ENCODE measurements around the gene GRID2IP. TPM values are rescaled to one million over a fixed set of nuclear protein-coding genes. Genes with fewer than 3 reads are reported as not detected.

Gene GRID2IP
- total and polyA plus RNA-seq, 2 of the 13 experiments (the other 11 are each of a cell fraction or from before 2014, with no cell fraction given) = 0.03 TPM; not detected in 1

DNA sequence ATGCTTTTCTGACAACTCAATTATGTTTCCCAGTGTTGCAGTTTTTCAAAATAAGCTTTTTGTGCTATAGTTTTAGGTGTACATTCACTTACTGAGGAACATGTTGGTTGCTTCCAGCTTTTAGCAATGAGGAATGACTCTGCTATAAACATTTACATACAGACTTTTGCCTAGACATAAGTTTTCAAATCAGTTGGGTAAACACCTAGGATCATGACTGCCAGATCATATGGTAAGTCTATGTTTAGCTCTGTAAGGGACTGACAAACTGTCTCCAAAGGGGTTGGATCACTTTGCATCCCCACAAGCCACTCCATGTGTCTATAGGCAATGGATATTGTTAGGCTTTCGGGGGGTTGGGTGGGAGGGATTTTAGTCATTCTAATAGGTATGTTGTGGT, 10.8 kb upstream of the GRID2IP start (continued):
- TF ChIP-seq SRF (IDR thresholded peaks at IDR 0.05; ENCODE audit: low read depth, low read length) = no peak

DNA sequence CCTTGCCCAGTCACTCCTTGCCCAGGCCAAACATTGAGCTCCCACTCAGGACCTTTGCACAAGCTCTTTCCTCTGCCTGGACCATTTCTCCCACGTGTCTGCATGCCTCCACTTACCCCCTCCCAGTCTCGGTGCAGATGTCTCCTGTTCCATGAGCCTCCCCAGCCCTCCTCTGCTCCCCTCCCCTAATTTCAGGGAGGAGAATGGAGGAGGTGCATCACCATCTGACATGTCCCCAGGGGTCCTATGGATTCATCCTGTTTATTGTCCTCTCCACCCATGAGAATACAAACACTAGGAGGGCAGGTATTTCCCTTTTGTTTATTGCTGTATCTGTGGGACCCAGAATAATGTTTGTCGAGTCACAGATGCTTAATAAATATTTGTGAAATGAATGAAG, 8.6 kb upstream of the GRID2IP start:
- ATAC-seq (no peak), FAIRE-seq (no peak), DNase-seq (ENCODE audit: low spot score) (no peak)
- Histone ChIP-seq H3K9me3 (ENCODE audit: low read length) (no peaks in the 10 kb centered on the region), H2AFZ (ENCODE audit: low read length) (no peak overlapping the region), H4K20me1 (ENCODE audit: insufficient read depth, low read length) (no peaks in the 10 kb centered on the region), H3K4me2 (ENCODE audit: low read depth, low read length) (no peak overlapping the region), H3K4me3 (replicated peaks in 1 of 3; ENCODE audit: insufficient read depth in 1 of 3, low read depth in 2 of 3, low read length in 3 of 3) (no peak overlapping the region), H3K4me1 (ENCODE audit: insufficient read depth, low read length) (peaks cover 8% of the 10 kb centered on the region; the same call in 1 of the 2 replicates), H3K9ac (ENCODE audit: insufficient read depth, low read depth, low read length) (no peak overlapping the region), H3K27me3 (ENCODE audit: control insufficient read depth in 1 of 2, insufficient read depth in 2 of 2, low read length in 2 of 2) (no peaks in the 10 kb centered on the region), H3K27ac (ENCODE audit: extremely low read length, insufficient read depth, low read length) (no peak overlapping the region), H3K36me3 (replicated peaks in 1 of 2; ENCODE audit: control insufficient read depth in 1 of 2, insufficient read depth in 2 of 2, low read length in 2 of 2) (no peaks in the 10 kb centered on the region), H3K79me2 (ENCODE audit: insufficient read depth, low read length) (no peaks in the 10 kb centered on the region)
- POLR2A ChIA-PET = interaction anchor here (1.6 to 1.8 kb wide), 2 partner anchors 16 to 18 kb away, joined by 3 to 4 read pairs; no protein-coding TSS in a partner anchor
- BruUV-seq (replicated peaks) = no TSS peak
- intact Hi-C loops (cut with micrococcal nuclease; ENCODE audit: unreplicated experiment) (loop anchor here (1.0 kb wide), 1 partner anchor 44 kb away; no protein-coding TSS in a partner anchor), in situ Hi-C loops (cut with HindIII; ENCODE audit: extremely low pct_ligation_motif_present, low pct_unique_long_range_greater_than_20kb) (no loop called here)
- WGBS (ENCODE audit: low lambda C conversion rate) = 14% methylated on average over 3 of the region's 3 CpGs
- TF ChIP-seq RORA (CRISPR knock-in tag; IDR thresholded peaks at IDR 0.05) = no peak
- TF ChIP-seq, protein P1, sequence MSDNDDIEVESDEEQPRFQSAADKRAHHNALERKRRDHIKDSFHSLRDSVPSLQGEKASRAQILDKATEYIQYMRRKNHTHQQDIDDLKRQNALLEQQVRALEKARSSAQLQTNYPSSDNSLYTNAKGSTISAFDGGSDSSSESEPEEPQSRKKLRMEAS (IDR thresholded peaks at IDR 0.05) = no peak
- TF ChIP-seq ZNF260 (CRISPR knock-in tag; IDR thresholded peaks at IDR 0.05; ENCODE audit: borderline replicate concordance, low read depth) = no peak
- no peak for TF ChIP-seq MXI1 (IDR thresholded peaks at IDR 0.05; ENCODE audit: borderline replicate concordance, low read depth, low read length)
- no peak for TF ChIP-seq ZNF652 (CRISPR knock-in tag; IDR thresholded peaks at IDR 0.05; ENCODE audit: borderline replicate concordance, low read depth)
- TF ChIP-seq, protein P2, sequence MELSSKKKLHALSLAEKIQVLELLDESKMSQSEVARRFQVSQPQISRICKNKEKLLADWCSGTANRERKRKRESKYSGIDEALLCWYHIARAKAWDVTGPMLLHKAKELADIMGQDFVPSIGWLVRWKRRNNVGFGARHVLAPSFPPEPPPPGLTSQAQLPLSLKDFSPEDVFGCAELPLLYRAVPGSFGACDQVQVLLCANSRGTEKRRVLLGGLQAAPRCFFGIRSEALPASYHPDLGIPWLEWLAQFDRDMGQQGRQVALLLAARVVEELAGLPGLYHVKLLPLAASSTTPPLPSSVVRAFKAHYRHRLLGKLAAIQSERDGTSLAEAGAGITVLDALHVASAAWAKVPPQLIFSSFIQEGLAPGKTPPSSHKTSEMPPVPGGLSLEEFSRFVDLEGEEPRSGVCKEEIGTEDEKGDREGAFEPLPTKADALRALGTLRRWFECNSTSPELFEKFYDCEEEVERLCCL (CRISPR knock-in tag; IDR thresholded peaks at IDR 0.05; ENCODE audit: borderline replicate concordance) = no peak
- no peak for TF ChIP-seq NFKB2 (CRISPR knock-in tag; IDR thresholded peaks at IDR 0.05; ENCODE audit: borderline replicate concordance)
- no peak for TF ChIP-seq RELA (CRISPR knock-in tag; IDR thresholded peaks at IDR 0.05)
- TF ChIP-seq ZNF12 (CRISPR knock-in tag; IDR thresholded peaks at IDR 0.05) = no peak
- no peak for TF ChIP-seq TMF1 (CRISPR knock-in tag; IDR thresholded peaks at IDR 0.05; ENCODE audit: low read depth)
- TF ChIP-seq STAG1 (CRISPR knock-in tag; IDR thresholded peaks at IDR 0.05) = no peak
- TF ChIP-seq, protein P3, sequence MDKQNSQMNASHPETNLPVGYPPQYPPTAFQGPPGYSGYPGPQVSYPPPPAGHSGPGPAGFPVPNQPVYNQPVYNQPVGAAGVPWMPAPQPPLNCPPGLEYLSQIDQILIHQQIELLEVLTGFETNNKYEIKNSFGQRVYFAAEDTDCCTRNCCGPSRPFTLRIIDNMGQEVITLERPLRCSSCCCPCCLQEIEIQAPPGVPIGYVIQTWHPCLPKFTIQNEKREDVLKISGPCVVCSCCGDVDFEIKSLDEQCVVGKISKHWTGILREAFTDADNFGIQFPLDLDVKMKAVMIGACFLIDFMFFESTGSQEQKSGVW (CRISPR knock-in tag; IDR thresholded peaks at IDR 0.05; ENCODE audit: borderline replicate concordance) = no peak
- TF ChIP-seq, protein P4, sequence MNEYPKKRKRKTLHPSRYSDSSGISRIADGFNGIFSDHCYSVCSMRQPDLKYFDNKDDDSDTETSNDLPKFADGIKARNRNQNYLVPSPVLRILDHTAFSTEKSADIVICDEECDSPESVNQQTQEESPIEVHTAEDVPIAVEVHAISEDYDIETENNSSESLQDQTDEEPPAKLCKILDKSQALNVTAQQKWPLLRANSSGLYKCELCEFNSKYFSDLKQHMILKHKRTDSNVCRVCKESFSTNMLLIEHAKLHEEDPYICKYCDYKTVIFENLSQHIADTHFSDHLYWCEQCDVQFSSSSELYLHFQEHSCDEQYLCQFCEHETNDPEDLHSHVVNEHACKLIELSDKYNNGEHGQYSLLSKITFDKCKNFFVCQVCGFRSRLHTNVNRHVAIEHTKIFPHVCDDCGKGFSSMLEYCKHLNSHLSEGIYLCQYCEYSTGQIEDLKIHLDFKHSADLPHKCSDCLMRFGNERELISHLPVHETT (CRISPR knock-in tag; conservative IDR thresholded peaks at IDR 0.05) = no peak
- no peak for TF ChIP-seq ZNF747 (CRISPR knock-in tag; IDR thresholded peaks at IDR 0.05; ENCODE audit: borderline replicate concordance)
- TF ChIP-seq TOE1 (CRISPR knock-in tag; IDR thresholded peaks at IDR 0.05) = no peak
- CTCF ChIA-PET (ENCODE audit: low intra/inter-chr PET ratio, low total read pairs) = no interaction called here
